Omental fat pad (tissue), 4 donors: ENCODE data around the gene MMS22L. TPM values are rescaled to one million over a fixed set of nuclear protein-coding genes. Genes with fewer than 3 reads are reported as not detected.

Experiments
- ATAC-seq: fragments of 150-250 bp; one replicate; pipeline ENCODE4 v1.9.1; 2016; ENCODE audit warnings: mild to moderate bottlenecking, moderate library complexity; ENCODE audit not compliant: low FRiP score
- DNase-seq: peaks from one replicate; pipeline ENCODE4 v3.0.0-alpha.2; 2019; ENCODE audit warnings: low spot score
- total RNA-seq, 4 donors: library from RNA; depleted of rRNA; stranded (reverse); fragments of >200 nt; gene quantifications; one replicate each; pipeline ENCODE4 v1.1.0, GENCODE V29; 2016
- TF ChIP-seq, protein P1 (sequence below), 3 donors: fragments of 450-650 bp; IDR thresholded peaks; one replicate each; pipeline ENCODE4 v1.5.1; 2016 to 2017; ENCODE audit warnings: antibody characterized with exemption in 3 of 3, mild to moderate bottlenecking in 3 of 3, moderate library complexity in 2 of 3

The MMS22L gene
- total RNA-seq, 4 donors from 2014 or later: 2.0 to 9.9 (median 4.7) TPM

- DNase-seq (no peak), ATAC-seq (no peak)
- TF ChIP-seq, protein P1, sequence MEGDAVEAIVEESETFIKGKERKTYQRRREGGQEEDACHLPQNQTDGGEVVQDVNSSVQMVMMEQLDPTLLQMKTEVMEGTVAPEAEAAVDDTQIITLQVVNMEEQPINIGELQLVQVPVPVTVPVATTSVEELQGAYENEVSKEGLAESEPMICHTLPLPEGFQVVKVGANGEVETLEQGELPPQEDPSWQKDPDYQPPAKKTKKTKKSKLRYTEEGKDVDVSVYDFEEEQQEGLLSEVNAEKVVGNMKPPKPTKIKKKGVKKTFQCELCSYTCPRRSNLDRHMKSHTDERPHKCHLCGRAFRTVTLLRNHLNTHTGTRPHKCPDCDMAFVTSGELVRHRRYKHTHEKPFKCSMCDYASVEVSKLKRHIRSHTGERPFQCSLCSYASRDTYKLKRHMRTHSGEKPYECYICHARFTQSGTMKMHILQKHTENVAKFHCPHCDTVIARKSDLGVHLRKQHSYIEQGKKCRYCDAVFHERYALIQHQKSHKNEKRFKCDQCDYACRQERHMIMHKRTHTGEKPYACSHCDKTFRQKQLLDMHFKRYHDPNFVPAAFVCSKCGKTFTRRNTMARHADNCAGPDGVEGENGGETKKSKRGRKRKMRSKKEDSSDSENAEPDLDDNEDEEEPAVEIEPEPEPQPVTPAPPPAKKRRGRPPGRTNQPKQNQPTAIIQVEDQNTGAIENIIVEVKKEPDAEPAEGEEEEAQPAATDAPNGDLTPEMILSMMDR (IDR thresholded peaks at IDR 0.05): no peak
These were observed 129.0 kb downstream of the MMS22L start for GRCh38 chr6:97154015-97154414.

DNA sequence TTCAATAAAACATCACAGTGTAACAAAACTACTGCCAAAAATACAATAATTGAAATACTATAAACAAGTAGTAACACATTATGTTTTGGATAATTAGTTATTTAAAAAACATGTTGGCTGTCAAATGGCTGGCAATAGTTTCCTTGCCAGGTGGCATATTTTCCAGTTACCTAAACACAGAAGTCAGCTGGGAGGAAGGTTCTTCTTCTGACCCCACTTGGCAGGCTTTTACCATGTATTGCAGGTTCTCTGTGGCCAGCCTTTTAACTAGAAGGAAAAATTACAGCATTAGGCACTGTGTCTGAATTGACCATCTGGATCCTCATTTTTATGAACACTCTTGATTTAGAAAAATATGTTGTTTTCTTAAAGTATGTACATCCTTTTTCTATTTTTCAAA, 131.4 kb downstream of the MMS22L start:
- no peak for DNase-seq
- TF ChIP-seq, protein P1 (IDR thresholded peaks at IDR 0.05): no peak
- ATAC-seq: no peak

GRCh38 chr6:97150932-97151331, 132.1 kb downstream of the MMS22L start:
- ATAC-seq: no peak
- TF ChIP-seq, protein P1 (IDR thresholded peaks at IDR 0.05): no peak

DNA sequence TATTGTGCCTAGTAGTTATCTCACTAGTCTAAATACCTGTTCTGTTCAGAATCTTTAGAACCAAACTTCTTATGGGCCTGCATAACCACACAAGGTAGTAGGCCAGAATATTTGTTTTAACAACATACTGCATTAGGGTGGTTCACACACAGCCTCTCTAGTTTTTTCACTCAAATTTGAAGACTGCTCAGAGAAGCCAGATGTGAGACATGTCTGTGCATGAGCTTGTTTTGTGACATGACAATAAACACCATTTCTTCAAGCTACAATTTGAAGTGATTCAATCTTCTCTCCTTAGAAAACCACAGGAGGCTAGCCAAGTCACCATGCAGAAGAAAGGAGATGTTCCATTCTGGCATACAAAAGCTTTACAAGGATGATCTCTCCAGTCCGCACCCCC, 135.6 kb downstream of the MMS22L start:
- ATAC-seq: no peak
- no peak for DNase-seq
- TF ChIP-seq, protein P1 (IDR thresholded peaks at IDR 0.05): no peak

More at GRCh38 chr6:97150932-97151331, 132.1 kb downstream of the MMS22L start:
- DNase-seq: no peak

GRCh38 chr6:97145691-97146090, 137.3 kb downstream of the MMS22L start:
- DNase-seq: no peak
- ATAC-seq: no peak
- TF ChIP-seq, protein P1 (IDR thresholded peaks at IDR 0.05): no peak

DNA sequence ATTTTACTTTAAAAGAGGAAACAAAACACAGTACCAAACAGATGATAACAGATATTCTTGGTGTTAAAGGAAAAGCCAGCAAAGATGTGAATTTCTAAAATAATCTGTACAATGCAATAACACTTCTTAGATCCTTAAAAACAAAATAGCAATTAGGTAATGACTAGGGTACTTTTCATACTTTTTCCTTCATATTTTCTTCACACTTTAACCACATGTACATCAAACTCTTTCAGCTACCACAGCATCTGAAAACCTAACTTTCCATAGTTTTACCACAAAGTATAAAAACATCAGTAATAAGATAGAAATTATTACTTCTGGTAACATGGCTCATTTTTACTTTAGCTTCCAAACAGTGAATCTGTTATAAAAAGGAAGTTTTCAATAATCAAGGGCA, 141.3 kb downstream of the MMS22L start:
- no peak for DNase-seq
- ATAC-seq: no peak
- TF ChIP-seq, protein P1 (IDR thresholded peaks at IDR 0.05): no peak

DNA sequence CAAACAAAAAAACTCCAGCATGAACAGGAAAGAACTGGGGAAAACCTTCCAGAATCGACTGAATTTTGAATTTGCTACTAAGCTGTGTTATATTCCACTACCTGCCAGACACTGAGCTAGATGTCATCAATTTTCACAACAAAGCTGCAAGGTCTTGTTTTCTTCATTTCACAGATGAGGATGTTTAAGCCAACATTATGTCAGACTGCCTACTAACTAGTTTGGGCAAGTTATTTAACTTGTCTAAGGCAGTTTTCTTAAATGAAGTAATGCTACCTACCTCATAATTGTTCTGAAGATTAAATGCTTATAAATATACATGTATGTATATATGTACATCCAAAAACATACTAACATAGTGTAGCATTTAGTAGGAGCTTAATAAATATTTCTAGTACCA, 144.4 kb downstream of the MMS22L start:
- DNase-seq (no peak), ATAC-seq (no peak)
- TF ChIP-seq, protein P1 (IDR thresholded peaks at IDR 0.05): no peak
